ENCODE data around the gene STON2.
A peak's percentile ranks its signal among the peaks of the same experiment; 100 is the strongest.

Gene STON2

GRCh38 chr14:81402123-81402495, 2.0 kb upstream of the STON2 start:
- TF ChIP-seq, protein P1, sequence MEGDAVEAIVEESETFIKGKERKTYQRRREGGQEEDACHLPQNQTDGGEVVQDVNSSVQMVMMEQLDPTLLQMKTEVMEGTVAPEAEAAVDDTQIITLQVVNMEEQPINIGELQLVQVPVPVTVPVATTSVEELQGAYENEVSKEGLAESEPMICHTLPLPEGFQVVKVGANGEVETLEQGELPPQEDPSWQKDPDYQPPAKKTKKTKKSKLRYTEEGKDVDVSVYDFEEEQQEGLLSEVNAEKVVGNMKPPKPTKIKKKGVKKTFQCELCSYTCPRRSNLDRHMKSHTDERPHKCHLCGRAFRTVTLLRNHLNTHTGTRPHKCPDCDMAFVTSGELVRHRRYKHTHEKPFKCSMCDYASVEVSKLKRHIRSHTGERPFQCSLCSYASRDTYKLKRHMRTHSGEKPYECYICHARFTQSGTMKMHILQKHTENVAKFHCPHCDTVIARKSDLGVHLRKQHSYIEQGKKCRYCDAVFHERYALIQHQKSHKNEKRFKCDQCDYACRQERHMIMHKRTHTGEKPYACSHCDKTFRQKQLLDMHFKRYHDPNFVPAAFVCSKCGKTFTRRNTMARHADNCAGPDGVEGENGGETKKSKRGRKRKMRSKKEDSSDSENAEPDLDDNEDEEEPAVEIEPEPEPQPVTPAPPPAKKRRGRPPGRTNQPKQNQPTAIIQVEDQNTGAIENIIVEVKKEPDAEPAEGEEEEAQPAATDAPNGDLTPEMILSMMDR (IDR thresholded peaks at IDR 0.05; ENCODE audit: low read depth, low read length): no peak
- no peak for DNase-seq (ENCODE audit: extremely low read depth, low read depth)

DNA sequence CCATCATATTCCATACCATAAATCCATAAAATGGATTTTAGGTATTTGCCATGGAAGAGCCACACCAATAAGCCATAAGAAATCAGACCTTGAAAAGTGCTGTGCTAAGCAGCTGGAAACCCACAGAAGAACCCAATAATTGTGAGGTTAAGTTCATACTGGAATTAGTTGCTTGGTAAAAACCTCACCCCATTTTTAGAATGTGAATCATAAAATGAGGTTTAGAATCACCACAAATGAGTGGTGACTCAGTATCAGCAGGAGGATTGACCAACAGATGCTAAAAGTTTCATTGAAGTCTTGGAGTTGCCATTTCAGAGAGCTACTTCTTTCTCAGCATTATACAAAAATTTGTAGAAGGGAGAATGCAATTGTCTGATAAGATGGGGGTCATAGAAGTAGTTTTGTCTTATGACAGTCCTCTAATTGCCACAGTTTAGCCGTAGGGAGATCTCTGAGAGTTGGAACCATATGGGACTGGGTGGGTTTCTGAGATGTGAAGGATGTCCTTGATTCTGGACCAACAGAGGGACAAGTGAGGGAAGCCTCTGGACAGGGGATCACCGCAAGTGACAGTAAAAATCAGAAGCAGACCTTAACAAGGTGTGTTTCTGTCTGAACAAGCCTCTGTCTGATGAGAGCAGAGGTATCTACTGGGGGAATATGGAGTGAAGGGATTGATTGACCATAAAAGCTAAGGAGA, 1.4 kb upstream of the STON2 start:
- TF ChIP-seq, protein P1 (IDR thresholded peaks at IDR 0.05; ENCODE audit: low read depth, low read length): no peak

DNA sequence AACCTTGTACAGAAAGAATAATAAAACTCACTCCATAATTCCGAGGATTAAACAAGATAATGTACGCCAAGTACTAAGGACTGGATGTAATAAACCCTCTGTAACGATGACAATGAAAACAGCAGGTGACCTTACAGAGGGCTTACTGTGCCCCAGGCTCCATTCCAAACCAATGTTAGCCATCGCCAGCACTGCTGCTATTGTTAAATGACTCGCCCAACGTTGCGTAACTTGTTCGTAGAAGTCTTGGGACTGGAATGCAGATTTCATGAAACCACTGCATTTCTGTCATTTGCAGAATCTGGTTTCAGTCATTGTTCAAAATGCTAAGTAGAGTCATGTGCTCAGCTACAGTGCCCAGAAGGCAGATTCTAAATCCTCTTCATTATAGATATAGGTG, 728 bp upstream of the STON2 start:
- peak; percentile 99 for DNase-seq (ENCODE audit: extremely low read depth, low read depth)
- TF ChIP-seq, protein P1 (IDR thresholded peaks at IDR 0.05; ENCODE audit: low read depth, low read length): no peak

More for the DNA sequence above, 1.4 kb upstream of the STON2 start:
- peak; percentile 88 for DNase-seq (ENCODE audit: extremely low read depth, low read depth)

DNA sequence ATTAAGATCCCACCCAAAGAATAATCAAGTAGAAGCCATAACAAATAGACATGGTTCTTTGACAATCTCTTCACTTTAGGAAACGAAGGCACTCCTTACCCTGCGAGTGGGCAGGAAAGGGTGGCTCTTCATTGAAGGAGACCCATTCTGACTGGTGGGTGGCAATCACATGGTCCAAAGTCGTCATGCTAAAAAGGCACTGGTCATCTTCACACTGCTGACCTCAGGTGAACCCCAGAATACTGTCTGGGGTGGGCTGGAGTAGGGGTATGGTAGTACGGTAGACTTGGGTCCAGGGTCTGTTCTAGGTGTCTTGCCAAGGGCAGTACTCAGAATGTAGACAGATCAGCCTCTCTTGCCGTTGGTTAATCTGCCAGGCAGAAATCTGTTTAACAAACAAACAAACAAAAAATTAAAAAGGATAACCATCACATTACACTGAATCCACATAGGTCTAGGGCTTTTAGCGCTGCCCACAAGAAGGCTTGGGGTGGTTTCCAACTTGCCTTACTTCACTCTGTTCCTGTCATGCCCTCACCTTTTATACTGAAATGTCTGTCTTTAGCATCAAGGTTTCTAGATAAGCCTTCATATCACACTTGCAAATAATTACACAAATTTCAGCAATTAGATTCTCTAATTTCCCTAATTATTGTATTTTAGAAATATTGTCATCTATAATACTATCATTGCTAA, 1.8 kb downstream of the STON2 start:
- TF ChIP-seq, protein P1 (IDR thresholded peaks at IDR 0.05; ENCODE audit: low read depth, low read length): no peak
- DNase-seq (ENCODE audit: extremely low read depth, low read depth): no peak

DNA sequence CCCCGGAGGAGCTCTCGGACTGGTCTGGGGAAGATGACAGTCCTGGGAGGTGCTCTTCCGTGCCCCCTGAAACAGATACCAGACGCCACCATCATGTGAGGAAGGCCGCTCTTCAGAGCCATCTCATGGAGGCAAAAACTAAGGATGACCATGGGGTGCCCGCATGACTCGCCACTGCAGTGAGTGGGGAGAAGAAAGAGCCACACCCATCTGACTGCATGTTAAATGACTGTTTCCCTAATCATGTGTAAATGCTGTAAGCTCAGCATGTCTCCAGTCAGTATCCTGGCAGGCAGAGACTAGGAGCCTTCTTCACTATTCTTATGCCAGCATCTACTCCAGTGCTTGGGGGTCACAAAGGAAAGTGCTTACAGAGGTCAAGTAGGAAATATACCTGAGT, 4.0 kb downstream of the STON2 start:
- TF ChIP-seq, protein P1 (IDR thresholded peaks at IDR 0.05; ENCODE audit: low read depth, low read length): no peak
- DNase-seq (ENCODE audit: extremely low read depth, low read depth): no peak

DNA sequence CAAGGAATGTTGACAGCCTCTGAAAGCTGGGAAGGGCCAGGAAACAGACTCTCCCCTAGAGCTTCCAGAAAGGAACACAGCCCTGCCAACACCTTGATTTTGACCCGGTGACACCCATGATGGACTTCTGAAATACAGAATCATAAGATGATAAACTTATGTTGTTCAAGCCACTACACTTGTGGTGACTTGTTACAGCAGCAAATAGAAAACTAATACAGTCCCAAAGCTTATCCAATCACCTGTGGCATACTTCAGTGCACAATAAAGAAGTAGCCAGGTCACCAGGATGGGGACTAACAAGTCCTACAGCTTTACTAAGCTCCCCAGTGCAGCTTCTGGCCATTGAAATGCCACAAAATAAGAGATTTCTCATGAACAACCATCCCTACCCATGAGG, 5.4 kb downstream of the STON2 start:
- TF ChIP-seq, protein P1 (IDR thresholded peaks at IDR 0.05; ENCODE audit: low read depth, low read length): no peak

GRCh38 chr14:81392976-81393643, 7.0 kb downstream of the STON2 start:
- no peak for DNase-seq (ENCODE audit: extremely low read depth, low read depth)
- TF ChIP-seq, protein P1 (IDR thresholded peaks at IDR 0.05; ENCODE audit: low read depth, low read length): no peak

More for the DNA sequence above, 5.4 kb downstream of the STON2 start:
- DNase-seq (ENCODE audit: extremely low read depth, low read depth): no peak

All from AG09319 (cell line).